Naive B cell (primary cell): Measurements from ENCODE around the gene RIPPLY1. TPM values are rescaled to one million over a fixed set of nuclear protein-coding genes. Genes with fewer than 3 reads are reported as not detected.

ENCODE experiments used
- ATAC-seq, 2 donors: fragments of 150-1000 bp; cut with Tn5 transposase; 2 replicates each; pipeline ENCODE4 v1.10.0; 2021; ENCODE audit warnings: low read depth in 2 of 2, mild to moderate bottlenecking in 2 of 2, moderate library complexity in 2 of 2
- DNase-seq: peaks from one replicate; pipeline ENCODE4 v3.0.0; 2022
- H3K27ac Mint-ChIP-seq, 6 donors: one replicate each; pipeline ENCODE4 v1.8.0; 2020 to 2022; ENCODE audit warnings: mild to moderate bottlenecking in 6 of 6, mixed read lengths in 6 of 6, moderate library complexity in 5 of 6, inconsistent platforms in 2 of 6
- H3K27me3 Mint-ChIP-seq, 3 donors: one replicate each; pipeline ENCODE4 v1.8.0; 2021 to 2022; ENCODE audit warnings: mixed read lengths in 3 of 3, mild to moderate bottlenecking in 1 of 3
- H3K36me3 Mint-ChIP-seq, 2 donors: one replicate each; pipeline ENCODE4 v1.8.0; 2020 to 2022; ENCODE audit warnings: mixed read lengths in 2 of 2, inconsistent platforms in 1 of 2, mild to moderate bottlenecking in 1 of 2
- H3K4me1 Mint-ChIP-seq, 3 donors: one replicate each; pipeline ENCODE4 v1.8.0; 2020 to 2022; ENCODE audit warnings: mixed read lengths in 3 of 3, inconsistent platforms in 1 of 3, mild to moderate bottlenecking in 1 of 3, moderate library complexity in 1 of 3
- H3K4me3 Mint-ChIP-seq, 8 donors: one replicate each; pipeline ENCODE4 v1.8.0; 2020 to 2022; ENCODE audit warnings: mild to moderate bottlenecking in 8 of 8, mixed read lengths in 8 of 8, moderate library complexity in 8 of 8, inconsistent platforms in 2 of 8
- H3K9me3 Mint-ChIP-seq, 7 donors: one replicate each; pipeline ENCODE4 v1.8.0; 2020 to 2022; ENCODE audit warnings: mixed read lengths in 7 of 7, mild to moderate bottlenecking in 5 of 7, inconsistent platforms in 2 of 7, moderate library complexity in 1 of 7
- polyA plus RNA-seq, 6 donors: library from polyadenylated mRNA; unstranded; fragments of 300-500 nt; fragmentation: Illumina TruSeq; gene quantifications; one replicate each; pipeline ENCODE4 v1.2.3, GENCODE V29; 2021; ENCODE audit warnings: low read depth in 6 of 6

RIPPLY1 gene, protein sequence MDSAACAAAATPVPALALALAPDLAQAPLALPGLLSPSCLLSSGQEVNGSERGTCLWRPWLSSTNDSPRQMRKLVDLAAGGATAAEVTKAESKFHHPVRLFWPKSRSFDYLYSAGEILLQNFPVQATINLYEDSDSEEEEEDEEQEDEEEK
- polyA plus RNA-seq, result not detected

GRCh38 chrX:106903291-106903824, at the start of gene RIPPLY1:
Gene RIPPLY1 (minus strand): TSS chrX:106903341. CDS start chrX:106903287, 54 bp downstream.
- Mint-ChIP-seq H3K36me3 (no peaks in the 10 kb centered on the region), H3K4me3 (peak within 1 kb of the TSS in 1 of 8 donors; percentile 17), H3K27ac (peak within 1 kb of the TSS in 2 of 6 donors; percentile 10 to 90), H3K27me3 (no peaks in the 10 kb centered on the region), H3K9me3 (peaks cover 0 to 2% (median 0%) of the 10 kb centered on the region in 7 donors), H3K4me1 (no peaks in the 10 kb centered on the region)
- no peak for ATAC-seq
- no peak for DNase-seq

DNA sequence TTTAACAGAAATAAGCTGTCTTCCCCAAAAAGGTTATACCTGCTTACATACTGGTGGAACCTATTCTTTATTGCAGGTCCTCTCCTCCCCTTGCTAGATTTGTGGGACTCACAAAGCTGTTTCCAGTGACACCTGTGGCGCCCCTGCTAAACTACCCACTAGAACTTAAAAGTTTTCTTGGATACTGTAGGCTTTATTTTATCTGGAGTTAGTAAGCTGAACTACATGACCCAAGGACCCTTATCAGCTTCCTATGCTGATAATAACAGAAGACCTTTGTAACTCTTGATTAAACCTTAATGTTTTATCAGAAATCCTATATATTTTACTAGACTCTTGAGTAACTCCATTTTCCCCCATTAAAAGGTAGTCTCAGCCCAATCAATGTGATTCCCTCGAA, 49.4 kb upstream of the RIPPLY1 start:
- H3K27ac Mint-ChIP-seq, result no peak overlapping the region
- no peaks in the 10 kb centered on the region for H3K4me1 Mint-ChIP-seq
- no peak overlapping the region for H3K4me3 Mint-ChIP-seq
- H3K36me3 Mint-ChIP-seq, result peaks cover 9% of the 10 kb centered on the region in 2 donors
- no peak for DNase-seq
- no peak for ATAC-seq
- H3K9me3 Mint-ChIP-seq, result peaks cover 0 to 2% (median 0%) of the 10 kb centered on the region in 7 donors
- no peaks in the 10 kb centered on the region for H3K27me3 Mint-ChIP-seq

- H3K9me3 Mint-ChIP-seq, result peaks cover 0 to 2% (median 0%) of the 10 kb centered on the region in 7 donors
- no peaks in the 10 kb centered on the region for H3K27me3 Mint-ChIP-seq
- H3K36me3 Mint-ChIP-seq, result peaks cover 8 to 9% of the 10 kb centered on the region in 2 donors
- H3K27ac Mint-ChIP-seq, result no peak overlapping the region
- ATAC-seq (no peak), DNase-seq (no peak)
- H3K4me3 Mint-ChIP-seq, result no peak overlapping the region
- no peaks in the 10 kb centered on the region for H3K4me1 Mint-ChIP-seq
Observed at GRCh38 chrX:106952089-106952488, 48.9 kb upstream of the RIPPLY1 start.

- ATAC-seq, result no peak
- no peak for DNase-seq
- Mint-ChIP-seq H3K9me3 (peaks cover 0 to 2% (median 0%) of the 10 kb centered on the region in 7 donors), H3K4me3 (no peak overlapping the region), H3K36me3 (peaks cover 6 to 8% of the 10 kb centered on the region in 2 donors), H3K27ac (no peak overlapping the region), H3K4me1 (no peaks in the 10 kb centered on the region), H3K27me3 (no peaks in the 10 kb centered on the region)
Observed at GRCh38 chrX:106951230-106951629, 48.1 kb upstream of the RIPPLY1 start.

DNA sequence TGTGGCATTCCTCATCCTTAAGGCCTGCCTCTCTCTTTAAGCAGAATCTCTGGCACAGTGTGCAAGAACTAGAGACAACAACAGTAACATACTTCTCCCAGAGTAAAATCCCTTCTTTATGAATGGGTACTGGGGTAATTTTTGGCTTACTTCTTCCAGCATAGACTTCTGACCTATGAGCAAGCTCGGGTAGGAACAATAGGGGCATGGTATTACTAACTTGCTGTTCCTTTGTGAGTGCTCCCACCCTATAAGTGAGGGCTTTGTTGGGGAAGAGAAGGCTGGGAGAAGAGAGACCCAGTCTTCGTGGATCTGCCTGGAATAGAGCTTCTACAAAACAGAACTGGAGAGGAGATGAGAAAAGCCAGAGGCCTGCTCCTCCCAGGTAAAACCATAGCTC, 47.2 kb upstream of the RIPPLY1 start:
- DNase-seq, result no peak
- Mint-ChIP-seq H3K9me3 (peaks cover 0 to 2% (median 0%) of the 10 kb centered on the region in 7 donors), H3K27me3 (no peaks in the 10 kb centered on the region), H3K4me1 (no peaks in the 10 kb centered on the region), H3K4me3 (no peak overlapping the region), H3K36me3 (peaks cover 0 to 4% of the 10 kb centered on the region in 2 donors), H3K27ac (no peak overlapping the region)
- ATAC-seq, result no peak

DNA sequence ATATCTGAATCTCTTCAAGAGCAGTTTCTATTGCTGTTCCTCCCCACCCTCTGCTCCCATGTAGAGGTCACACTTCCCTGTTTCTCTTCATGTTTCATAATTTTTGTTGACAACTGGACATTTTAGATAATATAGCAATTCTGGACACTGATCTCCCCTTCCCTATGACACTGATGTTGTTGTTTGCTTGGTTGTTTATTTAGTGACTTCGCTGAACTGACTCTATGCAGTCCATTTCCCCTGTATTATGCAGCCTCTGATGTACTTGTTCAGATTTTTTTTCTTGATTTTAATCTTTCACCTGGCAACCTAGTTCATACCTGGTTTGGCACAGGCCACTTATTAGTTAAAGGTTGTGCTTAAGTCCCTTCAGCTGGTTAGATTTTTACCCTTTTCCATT, 46.2 kb upstream of the RIPPLY1 start:
- DNase-seq, result no peak
- H3K36me3 Mint-ChIP-seq, result no peaks in the 10 kb centered on the region
- no peak for ATAC-seq
- H3K27ac Mint-ChIP-seq, result no peak overlapping the region
- no peaks in the 10 kb centered on the region for H3K4me1 Mint-ChIP-seq
- H3K9me3 Mint-ChIP-seq, result peaks cover 0 to 2% (median 0%) of the 10 kb centered on the region in 7 donors
- H3K4me3 Mint-ChIP-seq, result no peak overlapping the region
- no peaks in the 10 kb centered on the region for H3K27me3 Mint-ChIP-seq

DNA sequence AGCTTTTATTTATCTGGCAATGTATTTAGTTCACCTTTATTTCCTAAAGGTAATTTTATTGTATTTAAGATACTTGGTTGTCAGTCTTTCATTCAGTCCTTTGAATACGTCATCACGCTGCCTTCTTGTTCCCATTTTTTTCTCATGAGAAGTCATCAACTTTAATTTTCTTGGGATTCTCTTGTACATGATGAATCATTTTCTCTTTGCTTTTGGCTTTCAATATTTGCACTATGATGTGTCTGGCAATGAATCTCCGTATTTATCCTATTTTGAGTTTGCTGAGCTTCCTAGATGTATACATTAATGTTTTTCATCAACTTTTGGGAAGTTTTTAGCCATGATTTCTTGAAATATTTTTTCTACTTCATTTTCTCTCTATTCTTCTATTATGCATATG, 45.5 kb upstream of the RIPPLY1 start:
- Mint-ChIP-seq H3K4me1 (no peaks in the 10 kb centered on the region), H3K36me3 (no peaks in the 10 kb centered on the region), H3K9me3 (peaks cover 0 to 2% (median 0%) of the 10 kb centered on the region in 7 donors), H3K27me3 (no peaks in the 10 kb centered on the region), H3K4me3 (no peak overlapping the region), H3K27ac (no peak overlapping the region)
- ATAC-seq (no peak), DNase-seq (no peak)

- ATAC-seq (no peak), DNase-seq (no peak)
- Mint-ChIP-seq H3K4me1 (no peaks in the 10 kb centered on the region), H3K9me3 (peaks cover 0 to 2% (median 0%) of the 10 kb centered on the region in 7 donors), H3K27me3 (no peaks in the 10 kb centered on the region), H3K27ac (no peak overlapping the region), H3K4me3 (no peak overlapping the region), H3K36me3 (peaks cover 0 to 8% of the 10 kb centered on the region in 2 donors)
Observed at GRCh38 chrX:106946464-106946863, 43.3 kb upstream of the RIPPLY1 start.

DNA sequence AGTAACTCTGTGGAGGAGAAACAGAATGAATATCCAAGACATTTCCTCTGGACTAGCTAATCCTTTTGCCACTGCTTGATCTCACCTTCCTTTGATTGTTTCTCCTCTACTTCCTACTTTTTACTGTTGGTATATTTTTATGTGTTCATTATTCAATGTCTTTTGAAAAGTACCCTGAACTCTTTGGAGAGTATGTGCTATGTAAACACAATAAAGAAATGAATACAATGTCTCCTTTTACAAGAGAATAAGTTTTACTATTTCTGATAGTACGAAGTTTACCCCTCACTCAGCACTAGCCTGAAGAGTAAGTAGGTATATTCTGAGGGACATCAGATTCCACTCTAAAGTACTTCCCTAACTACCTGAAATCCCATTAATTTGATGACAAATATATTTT, 36.9 kb upstream of the RIPPLY1 start:
- Mint-ChIP-seq H3K4me3 (no peak overlapping the region), H3K27ac (no peak overlapping the region), H3K4me1 (no peaks in the 10 kb centered on the region), H3K9me3 (peaks cover 0 to 2% (median 0%) of the 10 kb centered on the region in 7 donors), H3K27me3 (no peaks in the 10 kb centered on the region), H3K36me3 (peaks cover 0 to 8% of the 10 kb centered on the region in 2 donors)
- no peak for DNase-seq
- ATAC-seq, result no peak

DNA sequence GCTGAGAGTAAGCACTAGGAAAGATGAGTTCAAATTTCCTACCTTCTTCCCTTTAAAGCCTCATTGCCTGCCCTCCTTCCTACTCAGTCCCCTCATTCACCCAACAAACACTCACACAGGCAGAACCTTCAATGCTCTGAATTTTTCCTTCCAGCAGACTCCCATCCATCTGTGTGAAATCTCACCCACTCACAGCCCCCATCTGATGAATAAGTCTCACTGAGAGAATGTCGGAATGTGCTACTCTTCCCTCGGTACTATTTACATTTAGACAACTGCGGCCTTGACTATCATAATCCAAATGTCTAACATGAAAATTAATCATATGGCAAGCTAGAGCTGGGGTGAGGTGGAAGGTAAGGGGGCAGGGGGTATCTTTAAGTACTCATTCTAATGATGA, 36.4 kb upstream of the RIPPLY1 start:
- Mint-ChIP-seq H3K27me3 (no peaks in the 10 kb centered on the region), H3K27ac (no peak overlapping the region), H3K4me1 (no peaks in the 10 kb centered on the region), H3K36me3 (peaks cover 0 to 8% of the 10 kb centered on the region in 2 donors), H3K9me3 (peaks cover 0 to 2% (median 0%) of the 10 kb centered on the region in 7 donors), H3K4me3 (no peak overlapping the region)
- DNase-seq, result no peak
- no peak for ATAC-seq

GRCh38 chrX:106936246-106936645, 33.1 kb upstream of the RIPPLY1 start:
- Mint-ChIP-seq H3K27ac (no peak overlapping the region), H3K36me3 (no peaks in the 10 kb centered on the region), H3K4me1 (no peaks in the 10 kb centered on the region), H3K9me3 (peaks cover 0 to 2% (median 0%) of the 10 kb centered on the region in 7 donors), H3K27me3 (no peaks in the 10 kb centered on the region), H3K4me3 (no peak overlapping the region)
- no peak for DNase-seq
- ATAC-seq, result no peak

GRCh38 chrX:106935175-106935574, 32.0 kb upstream of the RIPPLY1 start:
- no peaks in the 10 kb centered on the region for H3K36me3 Mint-ChIP-seq
- no peak overlapping the region for H3K4me3 Mint-ChIP-seq
- ATAC-seq, result no peak
- H3K27me3 Mint-ChIP-seq, result no peaks in the 10 kb centered on the region
- no peak overlapping the region for H3K27ac Mint-ChIP-seq
- H3K9me3 Mint-ChIP-seq, result peaks cover 0 to 2% (median 0%) of the 10 kb centered on the region in 7 donors
- no peak for DNase-seq
- no peaks in the 10 kb centered on the region for H3K4me1 Mint-ChIP-seq

- no peak overlapping the region for H3K4me3 Mint-ChIP-seq
- H3K36me3 Mint-ChIP-seq, result no peaks in the 10 kb centered on the region
- DNase-seq (no peak), ATAC-seq (no peak)
- H3K27ac Mint-ChIP-seq, result no peak overlapping the region
- peaks cover 0 to 2% (median 0%) of the 10 kb centered on the region in 7 donors for H3K9me3 Mint-ChIP-seq
- no peaks in the 10 kb centered on the region for H3K27me3 Mint-ChIP-seq
- H3K4me1 Mint-ChIP-seq, result no peaks in the 10 kb centered on the region
Observed at GRCh38 chrX:106933538-106933961, 30.4 kb upstream of the RIPPLY1 start.

GRCh38 chrX:106932960-106933537, 29.9 kb upstream of the RIPPLY1 start:
- ATAC-seq (no peak), DNase-seq (no peak)
- Mint-ChIP-seq H3K27me3 (no peaks in the 10 kb centered on the region), H3K9me3 (peaks cover 0 to 2% (median 0%) of the 10 kb centered on the region in 7 donors), H3K27ac (no peak overlapping the region), H3K36me3 (no peaks in the 10 kb centered on the region), H3K4me3 (no peak overlapping the region), H3K4me1 (no peaks in the 10 kb centered on the region)
